Ishikawa (cell line): ENCODE data around the gene INPP5J.

ENCODE experiments used
- CEBPB ChIP-seq: IDR thresholded peaks from 2 replicates; pipeline ENCODE4 v1.6.1; 2012
- CREB1 ChIP-seq: IDR thresholded peaks from 2 replicates; pipeline ENCODE4 v1.6.1; 2012; ENCODE audit warnings: low read depth
- EP300 ChIP-seq: IDR thresholded peaks from 2 replicates; pipeline ENCODE4 v1.6.1; 2012; ENCODE audit warnings: borderline replicate concordance
- RAD21 ChIP-seq: IDR thresholded peaks from 2 replicates; pipeline ENCODE4 v1.6.1; 2012; ENCODE audit warnings: low read depth
- REST ChIP-seq: IDR thresholded peaks from 2 replicates; pipeline ENCODE4 v1.6.1; 2012; ENCODE audit warnings: low read depth, mild to moderate bottlenecking
- TAF1 ChIP-seq: IDR thresholded peaks from 2 replicates; pipeline ENCODE4 v1.6.1; 2012; ENCODE audit warnings: low read depth, mild to moderate bottlenecking
- USF1 ChIP-seq: IDR thresholded peaks from 2 replicates; pipeline ENCODE4 v1.6.1; 2012
- YY1 ChIP-seq: IDR thresholded peaks from 2 replicates; pipeline ENCODE4 v1.6.1; 2012; ENCODE audit warnings: low read depth

GRCh38 chr22:31099841-31100761 lies 22.7 kb upstream of the INPP5J start:
- TF ChIP-seq CEBPB (no peak), USF1 (no peak), CREB1 (no peak), RAD21 (no peak), YY1 (no peak), EP300 (no peak), REST (no peak), TAF1 (no peak)
